Suprapubic skin (tissue), 4 donors: ENCODE results near the gene EXOC7. TPM values are rescaled to one million over a fixed set of nuclear protein-coding genes. Genes with fewer than 3 reads are reported as not detected.

Experiments used
- DNase-seq, 2 donors: peaks; one replicate each; pipeline ENCODE4 v3.0.0-alpha.2; 2019; ENCODE audit warnings: low spot score in 2 of 2
- H3K27ac ChIP-seq: fragments of 200-600 bp; sonication (generic); one replicate; pipeline ENCODE4 v1.5.1; 2019
- H3K27me3 ChIP-seq: fragments of 200-600 bp; sonication (generic); one replicate; pipeline ENCODE4 v1.5.1; 2019
- H3K36me3 ChIP-seq: fragments of 200-600 bp; sonication (generic); one replicate; pipeline ENCODE4 v1.5.1; 2019
- H3K4me1 ChIP-seq: fragments of 200-600 bp; sonication (generic); one replicate; pipeline ENCODE4 v1.5.1; 2019
- H3K4me3 ChIP-seq: fragments of 200-600 bp; sonication (generic); one replicate; pipeline ENCODE4 v1.5.1; 2019; ENCODE audit warnings: mild to moderate bottlenecking
- H3K9me3 ChIP-seq: fragments of 200-600 bp; sonication (generic); one replicate; pipeline ENCODE4 v1.5.1; 2019
- CTCF ChIP-seq, 2 donors: fragments of 200-600 bp in 1 of 2; fragments of 450-650 bp in 1 of 2; sonication (generic) in 1 of 2; IDR thresholded peaks; one replicate each; pipeline ENCODE4 v1.5.1; 2016 to 2019; ENCODE audit warnings: antibody characterized with exemption in 2 of 2, mild to moderate bottlenecking in 1 of 2, moderate library complexity in 1 of 2
- EP300 ChIP-seq: sonication (generic); formaldehyde crosslinking; IDR thresholded peaks from one replicate; pipeline ENCODE4 v1.6.1; 2017; ENCODE audit warnings: antibody characterized with exemption
- POLR2A ChIP-seq, 2 donors: fragments of 450-650 bp; IDR thresholded peaks; one replicate each; pipeline ENCODE4 v1.6.1; 2017; ENCODE audit warnings: antibody characterized with exemption in 2 of 2, mild to moderate bottlenecking in 2 of 2, moderate library complexity in 2 of 2
- POLR2AphosphoS5 ChIP-seq, 3 donors: sonication (generic); formaldehyde crosslinking; IDR thresholded peaks; one replicate each; pipeline ENCODE4 v1.6.1; 2017; ENCODE audit warnings: antibody characterized with exemption in 3 of 3
- WGBS: methylation state at CpG from one replicate; pipeline ENCODE4 v1.1.5; 2018; 5-methylcytosine and 5-hydroxymethylcytosine counted together
- total RNA-seq, 4 donors: library from RNA; depleted of rRNA; stranded (reverse); fragments of >200 nt; gene quantifications; one replicate each; pipeline ENCODE4 v1.1.0, GENCODE V29; 2016

The EXOC7 gene
- total RNA-seq, 4 donors from 2014 or later: 67.4 to 108 (median 78.6) TPM

GRCh38 chr17:76040376-76040775, 63.2 kb downstream of the EXOC7 start:
- Histone ChIP-seq H3K27me3 (no peaks in the 10 kb centered on the region), H3K27ac (no peak overlapping the region), H3K4me1 (peaks cover 21% of the 10 kb centered on the region), H3K4me3 (no peak overlapping the region), H3K9me3 (no peaks in the 10 kb centered on the region), H3K36me3 (peaks cover 75% of the 10 kb centered on the region)
- TF ChIP-seq EP300 (no peak), POLR2A (IDR thresholded peaks at IDR 0.05) (no peak), CTCF (IDR thresholded peaks at IDR 0.05) (no peak), POLR2AphosphoS5 (IDR thresholded peaks at IDR 0.05) (no peak)
- DNase-seq: no peak
- 71% methylated on average over 6 of the region's 6 CpGs for WGBS

- H3K27ac ChIP-seq: no peak overlapping the region
- no peaks in the 10 kb centered on the region for H3K27me3 ChIP-seq
- H3K4me3 ChIP-seq: no peak overlapping the region
- no peaks in the 10 kb centered on the region for H3K9me3 ChIP-seq
- H3K4me1 ChIP-seq: peaks cover 12% of the 10 kb centered on the region
- TF ChIP-seq POLR2AphosphoS5 (IDR thresholded peaks at IDR 0.05): no peak
- no peak for TF ChIP-seq EP300
- TF ChIP-seq POLR2A (IDR thresholded peaks at IDR 0.05): no peak
- no peak for TF ChIP-seq CTCF (IDR thresholded peaks at IDR 0.05)
- DNase-seq: no peak
- peaks cover 63% of the 10 kb centered on the region for H3K36me3 ChIP-seq
- 65% methylated on average over 6 of the region's 6 CpGs for WGBS
These were observed 64.5 kb downstream of the EXOC7 start for GRCh38 chr17:76039121-76039520.

DNA sequence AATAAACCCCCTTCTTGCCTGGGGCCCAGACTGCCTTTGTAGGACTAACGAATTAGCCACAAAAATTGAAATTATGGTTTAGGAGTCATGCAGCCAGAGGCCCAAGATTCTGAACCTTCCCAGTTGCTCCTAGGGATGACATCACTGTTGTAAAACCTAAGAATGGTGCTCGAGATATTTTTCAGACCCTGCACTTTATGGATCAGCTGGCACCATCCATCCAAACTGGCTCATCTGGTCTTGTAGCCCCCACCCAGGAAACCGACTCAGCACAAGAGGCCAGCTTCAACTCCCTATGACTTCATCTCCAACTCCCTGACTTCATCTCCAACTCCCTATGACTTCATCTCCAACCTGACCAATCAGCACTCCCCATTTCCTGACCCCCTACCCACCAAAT, 65.5 kb downstream of the EXOC7 start:
- Histone ChIP-seq H3K4me1 (peaks cover 7% of the 10 kb centered on the region), H3K9me3 (no peaks in the 10 kb centered on the region), H3K36me3 (peaks cover 52% of the 10 kb centered on the region), H3K27me3 (no peaks in the 10 kb centered on the region), H3K4me3 (no peak overlapping the region), H3K27ac (no peak overlapping the region)
- no peak for DNase-seq
- TF ChIP-seq POLR2AphosphoS5 (IDR thresholded peaks at IDR 0.05) (no peak), CTCF (IDR thresholded peaks at IDR 0.05) (no peak), POLR2A (IDR thresholded peaks at IDR 0.05) (no peak), EP300 (no peak)
- 66% methylated on average over 3 of the region's 3 CpGs for WGBS

DNA sequence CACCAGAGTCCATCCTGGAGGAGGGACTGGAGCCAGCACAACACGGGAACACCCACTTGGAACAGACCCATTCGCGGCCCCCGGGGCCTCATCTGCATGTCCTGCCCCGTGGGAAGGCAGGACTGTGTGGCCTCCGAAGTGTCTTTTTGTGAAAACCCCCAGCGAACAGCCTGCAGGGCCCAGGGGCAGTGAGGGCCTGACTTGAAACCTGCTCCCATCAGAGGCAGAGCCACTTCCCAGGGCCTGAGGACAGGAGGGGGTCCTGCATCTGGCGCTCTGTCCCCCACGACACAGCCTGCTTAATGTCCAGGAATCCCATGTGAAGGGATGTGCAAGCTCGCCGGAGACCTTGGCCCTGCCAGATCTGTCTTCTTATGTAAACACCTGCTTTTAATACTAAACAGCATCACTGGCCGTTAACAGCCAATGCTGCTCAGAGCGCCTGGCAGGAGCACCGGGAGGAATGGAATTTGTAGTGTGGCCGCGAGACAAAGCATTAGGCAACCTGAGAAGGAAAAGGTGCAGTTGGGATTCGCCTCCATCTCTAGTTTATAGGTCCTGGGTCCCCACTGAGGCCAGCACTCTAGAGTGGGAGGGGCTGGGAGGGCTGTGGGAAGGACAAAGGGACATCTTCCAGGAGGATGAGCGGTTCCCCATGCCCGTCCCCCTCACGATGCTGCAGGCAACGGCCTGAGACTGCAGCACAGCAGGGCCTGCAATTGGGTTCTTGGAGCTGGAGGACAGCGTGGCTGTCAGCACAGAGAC, 66.9 kb downstream of the EXOC7 start:
- H3K27ac ChIP-seq: no peak overlapping the region
- TF ChIP-seq POLR2AphosphoS5 (IDR thresholded peaks at IDR 0.05) (no peak), POLR2A (IDR thresholded peaks at IDR 0.05) (no peak), CTCF (IDR thresholded peaks at IDR 0.05) (no peak), EP300 (no peak)
- WGBS: 53% methylated on average over 19 of the region's 22 CpGs
- H3K9me3 ChIP-seq: no peaks in the 10 kb centered on the region
- H3K4me1 ChIP-seq: peaks cover 7% of the 10 kb centered on the region
- H3K27me3 ChIP-seq: no peaks in the 10 kb centered on the region
- H3K36me3 ChIP-seq: peaks cover 38% of the 10 kb centered on the region
- DNase-seq: no peak
- no peak overlapping the region for H3K4me3 ChIP-seq

GRCh38 chr17:76034428-76035350, 68.9 kb downstream of the EXOC7 start:
- no peaks in the 10 kb centered on the region for H3K9me3 ChIP-seq
- peaks cover 18% of the 10 kb centered on the region for H3K36me3 ChIP-seq
- no peak overlapping the region for H3K27ac ChIP-seq
- H3K27me3 ChIP-seq: no peaks in the 10 kb centered on the region
- H3K4me1 ChIP-seq: peaks cover 11% of the 10 kb centered on the region
- H3K4me3 ChIP-seq: no peak overlapping the region
- no peak for DNase-seq
- 78% methylated on average over 13 of the region's 13 CpGs for WGBS
- TF ChIP-seq CTCF (IDR thresholded peaks at IDR 0.05) (no peak), POLR2A (IDR thresholded peaks at IDR 0.05) (no peak), EP300 (no peak), POLR2AphosphoS5 (IDR thresholded peaks at IDR 0.05) (no peak)
